PC-9 (cell line): ENCODE measurements around the gene KLK7.

Source experiments
- CTCF ChIP-seq: fragments of 200-600 bp; sonication (generic); conservative IDR thresholded peaks from 2 replicates; pipeline ENCODE4 v1.6.1; 2017; ENCODE audit warnings: mixed run types, antibody characterized with exemption, mild to moderate bottlenecking, moderate library complexity
- EZH2 ChIP-seq: fragments of 200-600 bp; sonication (generic); IDR thresholded peaks from 2 replicates; pipeline ENCODE4 v1.8.0; 2017; ENCODE audit warnings: antibody characterized with exemption, low read depth

- no peak for TF ChIP-seq CTCF
- no peak for TF ChIP-seq EZH2
Measured at GRCh38 chr19:51000981-51001380, 17.3 kb upstream of the KLK7 start.
